Activated T-cell treated with anti-CD3 and anti-CD28 coated beads, Interleukin-2, amount 50 U/mL, for 4 hours (primary cell): ENCODE data around the gene LCE2D. TPM values are rescaled to one million over a fixed set of nuclear protein-coding genes. Genes with fewer than 3 reads are reported as not detected.
"Not testable (repeated sequence)": the region's sequence is repeated elsewhere in the genome, so short reads cannot be mapped to it uniquely, and the experiment has no call there.

Experiments used
- ATAC-seq, 2 donors: fragments of 200-7000 bp; cut with Tn5 transposase; one replicate each; pipeline ENCODE4 v1.10.0; 2021
- DNase-seq: peaks from one replicate; pipeline ENCODE4 v3.0.0-alpha.2; 2020
- H3K27me3 Mint-ChIP-seq: one replicate; pipeline ENCODE4 v1.8.0; 2021; ENCODE audit warnings: low read depth, mixed read lengths
- H3K36me3 Mint-ChIP-seq: one replicate; pipeline ENCODE4 v1.8.0; 2022; ENCODE audit warnings: mixed read lengths; ENCODE audit not compliant: insufficient read depth
- H3K4me1 Mint-ChIP-seq: one replicate; pipeline ENCODE4 v1.8.0; 2021; ENCODE audit warnings: low read depth, mixed read lengths
- H3K4me3 Mint-ChIP-seq: one replicate; pipeline ENCODE4 v1.8.0; 2021; ENCODE audit warnings: mild to moderate bottlenecking, moderate library complexity, mixed read lengths
- H3K9me3 Mint-ChIP-seq: one replicate; pipeline ENCODE4 v1.8.0; 2021; ENCODE audit warnings: mixed read lengths
- total RNA-seq, 3 donors: library from RNA; stranded (reverse); gene quantifications; one replicate each; pipeline ENCODE4 v1.2.1, GENCODE V29; 2021

LCE2D gene
- total RNA-seq, 3 donors from 2014 or later = not detected

DNA sequence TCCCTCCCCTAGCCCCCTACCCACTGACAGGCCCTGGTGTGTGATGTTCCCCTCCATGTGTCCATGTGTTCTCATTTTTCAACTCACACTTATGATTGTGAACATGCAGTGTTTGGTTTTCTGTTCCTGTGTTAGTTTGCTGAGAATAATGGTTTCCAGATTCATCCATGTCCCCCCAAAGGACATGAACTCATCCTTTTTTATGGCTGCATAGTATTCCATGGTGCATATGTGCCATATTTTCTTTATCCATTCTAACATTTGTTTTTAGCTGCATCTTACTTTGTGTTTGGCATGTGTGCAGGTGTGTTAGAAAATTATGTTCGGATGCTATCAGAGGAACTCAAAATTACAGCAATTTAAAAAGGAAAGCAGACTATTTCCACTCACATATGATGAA lies 3.0 kb downstream of the LCE2D start:
- H3K9me3 Mint-ChIP-seq, H3K36me3 Mint-ChIP-seq, DNase-seq, H3K4me3 Mint-ChIP-seq, H3K4me1 Mint-ChIP-seq, ATAC-seq: not testable (repeated sequence)
- peaks cover 11% of the 10 kb centered on the region for H3K27me3 Mint-ChIP-seq

DNA sequence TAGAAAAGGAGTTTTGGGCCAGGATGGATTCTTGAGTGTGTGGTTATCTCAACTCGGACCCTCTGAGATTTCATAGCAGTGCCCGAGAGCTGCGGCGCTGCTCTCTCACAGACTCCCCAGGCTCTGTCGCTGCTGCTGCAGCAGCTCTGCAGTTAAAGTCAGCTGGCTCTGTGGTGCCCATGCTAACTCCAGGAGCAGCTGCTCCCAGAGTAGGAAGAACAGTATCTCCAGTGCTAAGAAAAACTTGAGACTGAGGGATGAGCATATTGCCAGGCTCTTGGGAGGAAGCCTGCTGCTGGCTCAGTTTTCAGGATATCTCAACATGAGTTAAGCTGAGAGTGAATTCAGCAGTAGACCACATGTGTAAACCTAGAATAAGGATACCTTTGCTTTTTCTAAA lies 4.5 kb downstream of the LCE2D start:
- Mint-ChIP-seq H3K9me3 (no peaks in the 10 kb centered on the region), H3K36me3 (no peaks in the 10 kb centered on the region), H3K27me3 (peaks cover 9% of the 10 kb centered on the region), H3K4me3 (no peak overlapping the region), H3K4me1 (no peaks in the 10 kb centered on the region)
- DNase-seq = no peak
- ATAC-seq = no peak

DNA sequence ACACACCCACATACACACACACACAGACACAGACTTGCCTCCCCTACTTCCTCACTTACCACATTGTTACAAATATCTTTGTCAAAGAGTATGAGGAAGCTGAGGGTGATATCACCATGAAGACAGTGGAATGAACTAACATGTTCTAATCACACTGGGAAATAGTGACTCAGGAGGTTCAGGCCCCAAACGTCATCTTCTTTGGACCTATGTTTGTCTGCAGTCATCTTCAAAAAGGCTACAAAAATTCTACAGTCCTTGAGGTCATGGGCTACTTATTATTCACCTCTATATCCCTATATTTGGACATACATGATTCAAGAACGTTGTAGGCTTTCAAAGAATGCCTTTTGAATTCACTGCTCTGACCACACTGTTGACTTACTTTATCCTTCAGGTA lies 9.8 kb downstream of the LCE2D start:
- H3K27me3 Mint-ChIP-seq = peaks cover 6% of the 10 kb centered on the region
- H3K4me1 Mint-ChIP-seq = no peaks in the 10 kb centered on the region
- no peaks in the 10 kb centered on the region for H3K9me3 Mint-ChIP-seq
- ATAC-seq (no peak), DNase-seq (no peak)
- no peak overlapping the region for H3K4me3 Mint-ChIP-seq
- H3K36me3 Mint-ChIP-seq = no peaks in the 10 kb centered on the region

DNA sequence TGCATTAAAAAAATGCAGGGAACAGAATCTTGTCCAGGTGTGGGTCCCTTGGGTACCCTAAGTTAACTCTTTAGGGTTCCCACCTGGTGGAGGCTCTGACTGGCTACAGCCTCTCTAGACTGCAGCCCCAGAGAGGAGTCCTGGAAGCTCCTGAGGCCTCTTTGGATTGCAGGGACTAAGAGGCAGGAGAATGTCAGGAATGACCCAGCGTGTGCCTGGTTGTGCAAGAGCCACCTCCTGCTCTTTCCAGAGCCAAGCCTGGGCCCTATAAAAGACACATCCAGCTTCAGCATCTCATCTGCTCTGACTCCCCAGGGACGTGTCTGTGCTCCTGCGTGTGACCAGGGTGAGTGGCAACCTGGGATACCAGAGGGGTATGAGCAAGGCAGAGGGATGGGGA lies 11.8 kb downstream of the LCE2D start, which contains the start of gene LCE2C:
TSS of gene LCE2C (plus strand) at position 297 of the 400 bp plus-strand sequence. CDS start 737 bp downstream, outside the sequence.
- ATAC-seq, H3K9me3 Mint-ChIP-seq, H3K36me3 Mint-ChIP-seq, H3K4me3 Mint-ChIP-seq, DNase-seq, H3K4me1 Mint-ChIP-seq: not testable (repeated sequence)
- peaks cover 10% of the 10 kb centered on the region for H3K27me3 Mint-ChIP-seq

DNA sequence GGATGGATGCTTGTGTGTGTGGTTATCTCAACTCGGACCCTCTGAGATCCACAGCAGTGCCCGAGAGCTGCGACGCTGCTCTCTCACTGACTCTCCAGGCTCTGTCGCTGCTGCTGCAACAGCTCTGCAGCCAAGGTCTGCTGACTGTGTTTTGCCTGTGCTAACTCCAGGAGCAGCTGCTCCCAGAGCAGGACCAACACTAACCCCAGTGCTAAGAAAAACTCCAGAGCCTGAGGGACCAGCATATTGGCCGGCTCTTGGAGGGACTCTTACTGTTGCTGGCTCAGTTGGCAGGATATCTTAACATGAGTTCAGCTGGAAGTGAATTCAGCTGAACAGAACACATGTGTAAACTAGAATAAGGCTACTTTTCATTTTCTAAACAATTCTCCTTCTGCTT lies 16.3 kb downstream of the LCE2D start:
- H3K4me1 Mint-ChIP-seq = no peaks in the 10 kb centered on the region
- no peak for DNase-seq
- H3K4me3 Mint-ChIP-seq = no peak overlapping the region
- H3K27me3 Mint-ChIP-seq = peaks cover 19% of the 10 kb centered on the region
- H3K9me3 Mint-ChIP-seq = no peaks in the 10 kb centered on the region
- ATAC-seq = no peak
- no peaks in the 10 kb centered on the region for H3K36me3 Mint-ChIP-seq

DNA sequence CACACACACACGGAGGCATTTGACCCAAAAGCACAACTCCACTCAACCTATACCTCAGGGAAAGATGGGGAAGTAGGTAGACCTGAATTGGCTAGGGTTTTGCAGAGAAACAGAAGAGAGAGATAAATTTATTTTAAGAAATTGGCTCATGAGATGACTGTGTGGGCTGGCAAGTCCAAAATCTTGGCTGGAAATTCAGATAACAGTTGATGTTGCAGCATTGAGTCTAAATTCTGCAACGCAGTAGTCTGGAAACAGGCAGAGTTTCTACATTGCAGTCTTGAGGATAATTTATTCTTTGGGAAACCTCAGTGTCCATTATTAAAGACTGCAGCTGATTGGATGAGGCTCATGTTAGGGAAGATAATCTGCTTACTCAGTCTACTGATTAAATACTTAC lies 18.4 kb downstream of the LCE2D start:
- Mint-ChIP-seq H3K27me3 (peaks cover 22% of the 10 kb centered on the region), H3K4me1 (no peaks in the 10 kb centered on the region), H3K4me3 (no peak overlapping the region), H3K36me3 (no peaks in the 10 kb centered on the region), H3K9me3 (no peaks in the 10 kb centered on the region)
- DNase-seq = no peak
- ATAC-seq = no peak

DNA sequence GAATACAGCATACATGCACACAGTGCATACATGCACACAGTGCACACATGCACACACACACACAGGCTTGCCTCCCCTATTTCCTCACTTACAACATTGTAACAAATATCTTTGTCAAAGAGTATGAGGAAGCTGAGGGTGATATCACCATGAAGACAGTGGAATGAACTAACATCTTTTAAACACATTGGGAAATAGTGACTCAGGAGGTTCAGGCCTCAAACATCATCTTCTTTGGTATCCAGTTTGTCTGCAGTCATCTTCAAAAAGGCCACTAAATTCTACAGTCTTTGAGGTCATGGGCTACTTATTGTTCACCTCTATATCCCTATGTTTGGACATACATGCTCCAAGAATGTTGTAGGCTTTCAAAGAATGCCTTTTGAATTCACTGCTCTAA lies 20.7 kb downstream of the LCE2D start:
- Mint-ChIP-seq H3K36me3 (no peaks in the 10 kb centered on the region), H3K4me1 (no peaks in the 10 kb centered on the region), H3K27me3 (peaks cover 37% of the 10 kb centered on the region), H3K4me3 (no peak overlapping the region), H3K9me3 (no peaks in the 10 kb centered on the region)
- no peak for ATAC-seq
- DNase-seq = no peak

DNA sequence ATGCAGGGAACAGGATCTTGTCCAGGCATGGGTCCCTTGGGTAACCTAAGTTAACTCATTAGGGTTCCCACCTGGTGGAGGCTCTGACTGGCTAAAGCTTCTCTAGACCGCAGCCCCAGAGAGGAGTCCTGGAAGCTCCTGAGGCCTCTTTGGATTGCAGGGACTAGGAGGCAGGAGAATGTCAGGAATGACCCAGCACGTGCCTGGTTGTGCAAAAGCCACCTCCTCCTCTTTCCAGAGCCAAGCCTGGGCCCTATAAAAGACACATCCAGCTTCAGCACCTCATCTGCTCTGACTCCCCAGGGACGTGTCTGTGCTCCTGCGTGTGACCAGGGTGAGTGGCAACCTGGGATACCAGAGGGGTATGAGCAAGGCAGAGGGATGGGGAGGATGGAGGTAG lies 22.6 kb downstream of the LCE2D start, which contains the start of gene LCE2B:
TSS of gene LCE2B (plus strand) at position 301 of the 400 bp plus-strand sequence. CDS start 721 bp downstream, outside the sequence.
- H3K27me3 Mint-ChIP-seq = peaks cover 46% of the 10 kb centered on the region
- not testable (repeated sequence) for H3K36me3 Mint-ChIP-seq, H3K4me3 Mint-ChIP-seq, H3K9me3 Mint-ChIP-seq, DNase-seq, H3K4me1 Mint-ChIP-seq, ATAC-seq

DNA sequence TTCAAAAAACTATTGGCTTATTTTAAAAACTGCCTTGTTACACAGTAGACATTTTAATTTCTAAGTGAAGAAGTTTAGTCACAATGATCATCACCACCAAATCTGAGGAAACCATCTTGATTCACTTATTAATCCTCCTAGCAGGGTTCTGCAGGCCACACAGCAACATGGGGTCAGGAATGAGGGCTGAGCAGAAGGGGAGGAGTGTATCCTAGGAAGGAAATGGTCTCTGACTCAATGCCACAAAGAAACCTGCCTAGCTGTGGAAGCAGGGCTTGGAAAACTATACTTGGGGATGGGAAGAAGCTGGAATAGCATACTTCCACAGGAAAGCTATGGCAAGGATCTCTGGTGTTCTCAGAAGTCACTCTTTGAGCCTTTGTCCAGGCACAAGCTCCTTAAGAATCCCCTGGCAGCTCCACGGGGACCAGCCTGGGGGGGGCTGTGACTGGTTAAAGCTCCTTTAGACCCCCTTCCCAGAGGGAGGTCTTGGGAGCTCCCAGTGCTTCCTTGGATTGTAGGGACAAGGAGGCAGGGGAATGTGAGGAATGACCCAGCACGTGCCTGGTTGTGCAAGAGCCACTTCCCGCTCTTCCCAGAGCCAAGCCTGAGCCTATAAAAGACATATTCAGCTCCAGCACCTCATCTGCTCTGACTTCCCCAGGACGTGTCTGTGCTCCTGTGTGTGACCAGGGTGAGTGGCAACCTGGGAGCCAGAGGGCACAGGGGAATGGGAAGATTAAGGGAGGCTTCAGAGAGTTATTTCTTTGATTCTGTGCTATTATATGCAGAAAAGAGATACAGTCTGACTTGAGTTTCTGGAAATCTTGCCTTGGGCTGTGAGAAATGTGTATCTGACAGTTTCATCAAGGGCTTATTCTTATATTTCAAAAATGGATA lies 34.8 kb downstream of the LCE2D start, which contains the start of gene LCE2A:
TSS of gene LCE2A (plus strand) at position 645 of the 900 bp plus-strand sequence. CDS start 557 bp downstream, outside the sequence.
- DNase-seq = no peak
- Mint-ChIP-seq H3K4me3 (no peak within 1 kb of the TSS), H3K27me3 (peaks cover 6% of the 10 kb centered on the region), H3K36me3 (no peaks in the 10 kb centered on the region), H3K4me1 (no peaks in the 10 kb centered on the region), H3K9me3 (no peaks in the 10 kb centered on the region)
- ATAC-seq = no peak

DNA sequence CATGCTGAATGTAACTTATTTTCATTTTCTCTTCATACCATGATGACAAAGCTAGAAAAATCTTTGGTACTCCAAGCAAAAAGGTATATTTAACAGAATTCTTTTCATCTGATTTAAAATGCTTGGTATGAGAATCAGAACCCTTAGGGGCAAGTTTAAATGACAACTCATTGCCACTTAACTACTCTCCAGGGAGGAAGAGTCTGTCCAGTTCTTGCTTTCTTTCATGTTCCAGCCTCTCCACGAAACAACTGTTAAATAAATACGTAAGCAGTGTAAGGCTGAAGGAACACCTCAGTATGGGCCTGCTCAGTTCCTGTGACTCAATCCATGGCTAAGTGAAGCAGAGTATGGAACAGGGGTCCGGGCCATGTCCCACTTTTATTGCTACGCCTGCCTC lies 36.6 kb downstream of the LCE2D start:
- Mint-ChIP-seq H3K4me3 (no peak overlapping the region), H3K36me3 (no peaks in the 10 kb centered on the region), H3K4me1 (no peaks in the 10 kb centered on the region), H3K9me3 (peaks cover 4% of the 10 kb centered on the region), H3K27me3 (peaks cover 2% of the 10 kb centered on the region)
- ATAC-seq = no peak
- DNase-seq = no peak

DNA sequence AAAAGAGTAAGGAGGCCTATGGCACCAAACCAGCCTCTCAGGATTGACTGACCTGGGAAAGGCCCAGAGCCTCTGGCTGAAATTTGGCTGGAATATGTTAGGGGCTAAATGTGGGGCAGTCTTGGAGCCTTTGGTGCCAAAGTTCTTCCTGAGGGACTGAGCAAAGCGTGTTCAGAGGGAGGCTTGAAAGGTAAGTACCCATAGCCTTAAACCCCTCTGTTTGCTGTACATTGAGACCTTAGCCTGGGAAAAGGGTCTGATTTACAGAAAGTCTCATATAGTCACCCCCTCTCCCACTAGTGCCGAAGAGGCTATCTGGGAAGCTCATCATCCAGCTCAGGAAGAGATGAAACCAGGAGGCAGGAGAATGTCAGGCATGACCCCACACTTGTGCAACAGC lies 44.7 kb downstream of the LCE2D start, which contains the start of gene LCE4A:
TSS of gene LCE4A (plus strand) at position 301 of the 400 bp plus-strand sequence. CDS start 916 bp downstream, outside the sequence.
- no peaks in the 10 kb centered on the region for H3K4me1 Mint-ChIP-seq
- ATAC-seq = no peak
- H3K27me3 Mint-ChIP-seq = peaks cover 13% of the 10 kb centered on the region
- peaks cover 4% of the 10 kb centered on the region for H3K9me3 Mint-ChIP-seq
- no peak within 1 kb of the TSS for H3K4me3 Mint-ChIP-seq
- H3K36me3 Mint-ChIP-seq = no peaks in the 10 kb centered on the region
- no peak for DNase-seq

Other genes with a start within 250 kb of the LCE2D start
- gene CRNN, start 249.1 kb upstream of the LCE2D start, total RNA-seq = not detected
- not detected for gene LCE5A, start 152.6 kb upstream of the LCE2D start, total RNA-seq
- gene CRCT1, start 148.9 kb upstream of the LCE2D start, total RNA-seq = not detected
- not detected for gene LCE3E, start 96.6 kb upstream of the LCE2D start, total RNA-seq
- gene LCE3D, start 82.9 kb upstream of the LCE2D start, total RNA-seq = not detected
- not detected for gene LCE3C, start 63.1 kb upstream of the LCE2D start, total RNA-seq
- gene LCE3B, start 49.6 kb upstream of the LCE2D start, total RNA-seq = not detected
- gene LCE3A, start 40.3 kb upstream of the LCE2D start, total RNA-seq = not detected
- gene LCE2C, start 11.9 kb downstream of the LCE2D start, total RNA-seq = not detected
- gene LCE2B, start 22.7 kb downstream of the LCE2D start, total RNA-seq = not detected
- gene LCE2A, start 35.0 kb downstream of the LCE2D start, total RNA-seq = not detected
- gene LCE4A, start 44.8 kb downstream of the LCE2D start, total RNA-seq = not detected
- gene KPRP, start 94.6 kb downstream of the LCE2D start, total RNA-seq = not detected
- gene LCE1F, start 111.8 kb downstream of the LCE2D start, total RNA-seq = not detected
- not detected for gene LCE1E, start 122.9 kb downstream of the LCE2D start, total RNA-seq
- not detected for gene LCE1D, start 133.3 kb downstream of the LCE2D start, total RNA-seq
- gene LCE1C, start 143.3 kb downstream of the LCE2D start, total RNA-seq = not detected
- not detected for gene LCE1B, start 148.6 kb downstream of the LCE2D start, total RNA-seq
- gene LCE1A, start 164.1 kb downstream of the LCE2D start, total RNA-seq = not detected
- not detected for gene LCE6A, start 179.5 kb downstream of the LCE2D start, total RNA-seq
- not detected for gene LCE7A, start 196.6 kb downstream of the LCE2D start, total RNA-seq
- not detected for gene SMCP, start 214.9 kb downstream of the LCE2D start, total RNA-seq
- gene IVL, start 245.2 kb downstream of the LCE2D start, total RNA-seq = not detected